ENCODE results near the gene THAP3. TPM values are rescaled to one million over a fixed set of nuclear protein-coding genes. Genes with fewer than 3 reads are reported as not detected.
A peak's percentile ranks its signal among the peaks of the same experiment; 100 is the strongest.

The THAP3 gene
- total and polyA plus RNA-seq, 9 of the 15 experiments (the other 6 are each of a cell fraction or from before 2014, with no cell fraction given) = 1.9 to 31.2 (median 18.2) TPM

DNA sequence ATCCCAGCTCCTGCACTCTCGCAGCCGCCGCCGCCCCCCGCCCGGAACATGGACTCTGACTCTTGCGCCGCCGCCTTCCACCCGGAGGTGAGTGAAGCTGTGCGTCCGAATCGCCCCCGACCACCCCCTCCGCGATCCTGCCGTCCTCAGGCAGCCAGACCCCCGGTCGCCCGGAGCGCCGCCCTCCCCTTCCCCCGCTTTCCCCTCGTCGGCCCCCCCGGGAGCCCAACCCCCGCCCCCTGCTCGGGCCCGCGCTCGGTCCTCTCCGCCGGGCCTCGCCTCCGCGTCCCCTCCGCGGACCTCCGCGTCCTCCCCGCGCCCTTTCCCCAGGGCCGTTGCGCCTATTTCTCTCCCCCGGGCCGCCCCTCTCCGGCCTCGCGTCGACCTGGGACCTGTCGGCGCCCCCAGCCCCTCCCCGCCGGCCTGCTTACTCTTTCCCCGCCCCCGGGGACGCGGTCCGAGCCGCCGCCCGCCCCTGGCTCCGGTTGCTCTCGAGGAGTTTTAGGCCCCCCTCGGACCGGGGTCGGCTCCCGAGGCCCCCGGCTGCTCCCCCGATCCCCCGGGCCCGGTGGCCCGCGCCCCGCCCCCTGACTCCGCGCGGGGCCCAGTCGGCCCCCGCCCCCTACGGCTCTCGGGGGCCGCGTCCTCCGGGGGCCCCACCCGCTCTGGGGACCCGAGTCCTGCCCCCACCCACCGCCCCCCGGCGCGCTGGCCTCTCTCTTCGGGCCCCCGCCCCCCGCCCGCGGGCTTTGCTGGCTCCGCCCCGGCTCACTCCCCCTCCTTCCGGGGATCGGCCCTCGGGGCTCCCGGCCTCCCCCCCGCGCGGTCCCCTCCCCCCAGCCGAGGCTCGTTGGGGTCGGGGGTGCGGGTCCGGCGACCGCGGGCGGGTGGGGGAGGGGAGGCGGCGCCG is 10.4 kb upstream of the THAP3 start:
- intact Hi-C loops (cut with micrococcal nuclease) (no loop called here), in situ Hi-C loops (cut with MboI) (no loop called here)
- H3K9me1 ChIP-seq (ENCODE audit: control insufficient read depth, insufficient read depth, low read length) = no peaks in the 10 kb centered on the region
- 1% methylated on average over 28 of the region's 117 CpGs for WGBS (ENCODE audit: insufficient coverage, low coverage, missing lambda C conversion rate)
- H3K4me3 ChIP-seq = peak overlapping the region; percentile 97
- H3K79me2 ChIP-seq (ENCODE audit: control insufficient read depth, insufficient read depth, low read length) = peaks cover 71% of the 10 kb centered on the region
- peak; percentile 91 to 97 (median 95) for DNase-seq (ENCODE audit: extremely low read depth in 1 of 4, low spot score in 3 of 4)
- H3K4me2 ChIP-seq (ENCODE audit: insufficient read depth, low read length) = peak overlapping the region; percentile 76; the same call in 1 of the 2 replicates
- no peaks in the 10 kb centered on the region for H3K9me3 ChIP-seq (replicated peaks; ENCODE audit: control insufficient read depth, insufficient read depth, low read depth, low read length)
- peaks cover 20 to 44% of the 10 kb centered on the region in 2 experiments for H3K4me1 ChIP-seq (replicated peaks in 1 of 2; ENCODE audit: control insufficient read depth in 2 of 2, insufficient read depth in 2 of 2, low read length in 2 of 2)
- H4K20me1 ChIP-seq (replicated peaks; ENCODE audit: control insufficient read depth, insufficient read depth, low read length) = peaks cover 14% of the 10 kb centered on the region
- H3K36me3 ChIP-seq (ENCODE audit: control insufficient read depth, insufficient read depth, low read length) = peaks cover 31% of the 10 kb centered on the region; the same call in 2 of the 3 replicates
- no peak for FAIRE-seq
- no peaks in the 10 kb centered on the region for H3K27me3 ChIP-seq (ENCODE audit: control insufficient read depth in 2 of 2, insufficient read depth in 2 of 2, low read length in 2 of 2)
- peak; percentile 18 for ATAC-seq
- peak overlapping the region; percentile 93 for H3K27ac ChIP-seq (ENCODE audit: extremely low read depth, low read depth, low read length)
- peak overlapping the region; percentile 79 to 97 for H3K9ac ChIP-seq (ENCODE audit: insufficient read depth in 1 of 2, low read depth in 2 of 2, low read length in 2 of 2)
- BruUV-seq (replicated peaks) = no TSS peak
- POLR2A ChIA-PET = interaction anchor here (0.6 to 1.2 kb wide), 6 partner anchors 9 to 53 kb away, joined by 3 to 10 read pairs (median 4); partner anchors contain the start of gene KLHL21
- CTCF ChIA-PET (ENCODE audit: low intra/inter-chr PET ratio) = no interaction called here
- peak overlapping the region; percentile 60; the same call in 1 of the 2 replicates for H2AFZ ChIP-seq (ENCODE audit: low read depth, low read length)
- no peak for TF ChIP-seq ZNF239 (CRISPR knock-in tag; IDR thresholded peaks at IDR 0.05)
- TF ChIP-seq NCOA2 (IDR thresholded peaks at IDR 0.05; ENCODE audit: partially characterized antibody in 2 of 2) = no peak
- TF ChIP-seq NBN (IDR thresholded peaks at IDR 0.05; ENCODE audit: low read depth) = no peak
- no peak for TF ChIP-seq NFRKB (IDR thresholded peaks at IDR 0.05; ENCODE audit: low read depth)
- TF ChIP-seq ZC3H4 (CRISPR knock-in tag; IDR thresholded peaks at IDR 0.05; ENCODE audit: borderline replicate concordance) = no peak
- peak; percentile 13 for TF ChIP-seq FUS (optimal IDR thresholded peaks at IDR 0.05; ENCODE audit: low read depth, low read length)
- no peak for TF ChIP-seq RNF2 (IDR thresholded peaks at IDR 0.05)
- no peak for TF ChIP-seq HBP1 (CRISPR knock-in tag; IDR thresholded peaks at IDR 0.05)
- no peak for TF ChIP-seq HOXB6 (CRISPR knock-in tag; IDR thresholded peaks at IDR 0.05; ENCODE audit: borderline replicate concordance)
- no peak for TF ChIP-seq XRCC5 (IDR thresholded peaks at IDR 0.05; ENCODE audit: low read depth, low read length)
- TF ChIP-seq ZKSCAN3 (CRISPR knock-in tag; IDR thresholded peaks at IDR 0.05) = no peak
- no peak for TF ChIP-seq ZFP1 (CRISPR knock-in tag; IDR thresholded peaks at IDR 0.05)
- TF ChIP-seq CREM (IDR thresholded peaks at IDR 0.05; ENCODE audit: low read depth) = peak; percentile 1; the same call in 1 of the 2 replicates
- TF ChIP-seq ZNF668 (CRISPR knock-in tag; IDR thresholded peaks at IDR 0.05) = no peak
- TF ChIP-seq ILF3 (IDR thresholded peaks at IDR 0.05; ENCODE audit: borderline replicate concordance) = no peak
- TF ChIP-seq RBBP5 (IDR thresholded peaks at IDR 0.05; ENCODE audit: borderline replicate concordance, insufficient read depth, low read length, poor library complexity, severe bottlenecking) = peak; percentile 23
- TF ChIP-seq, protein P1, sequence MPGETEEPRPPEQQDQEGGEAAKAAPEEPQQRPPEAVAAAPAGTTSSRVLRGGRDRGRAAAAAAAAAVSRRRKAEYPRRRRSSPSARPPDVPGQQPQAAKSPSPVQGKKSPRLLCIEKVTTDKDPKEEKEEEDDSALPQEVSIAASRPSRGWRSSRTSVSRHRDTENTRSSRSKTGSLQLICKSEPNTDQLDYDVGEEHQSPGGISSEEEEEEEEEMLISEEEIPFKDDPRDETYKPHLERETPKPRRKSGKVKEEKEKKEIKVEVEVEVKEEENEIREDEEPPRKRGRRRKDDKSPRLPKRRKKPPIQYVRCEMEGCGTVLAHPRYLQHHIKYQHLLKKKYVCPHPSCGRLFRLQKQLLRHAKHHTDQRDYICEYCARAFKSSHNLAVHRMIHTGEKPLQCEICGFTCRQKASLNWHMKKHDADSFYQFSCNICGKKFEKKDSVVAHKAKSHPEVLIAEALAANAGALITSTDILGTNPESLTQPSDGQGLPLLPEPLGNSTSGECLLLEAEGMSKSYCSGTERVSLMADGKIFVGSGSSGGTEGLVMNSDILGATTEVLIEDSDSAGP (CRISPR knock-in tag; IDR thresholded peaks at IDR 0.05) = no peak
- 0 out of 4 replicates have a peak, but pooled peaks of 1 of the 2 experiments have one; percentile 25 for TF ChIP-seq KDM4B (IDR thresholded peaks at IDR 0.05; ENCODE audit: borderline replicate concordance in 2 of 2, low read depth in 1 of 2)
- no peak for TF ChIP-seq KDM2B (CRISPR knock-in tag; IDR thresholded peaks at IDR 0.05)
- no peak for TF ChIP-seq ZC3H8 (IDR thresholded peaks at IDR 0.05)
- no peak for TF ChIP-seq MTA2 (IDR thresholded peaks at IDR 0.05; ENCODE audit: low read depth)

Data from K562 (cell line).